ELR (cell line): ENCODE results near the gene GRB10.
"Not testable (repeated sequence)": the region's sequence is repeated elsewhere in the genome, so short reads cannot be mapped to it uniquely, and the experiment has no call there.

Experiments
- DNase-seq: peaks from one replicate; pipeline ENCODE4 v3.0.0-alpha.2; 2015; ENCODE audit warnings: low read depth

GRB10 gene

DNA sequence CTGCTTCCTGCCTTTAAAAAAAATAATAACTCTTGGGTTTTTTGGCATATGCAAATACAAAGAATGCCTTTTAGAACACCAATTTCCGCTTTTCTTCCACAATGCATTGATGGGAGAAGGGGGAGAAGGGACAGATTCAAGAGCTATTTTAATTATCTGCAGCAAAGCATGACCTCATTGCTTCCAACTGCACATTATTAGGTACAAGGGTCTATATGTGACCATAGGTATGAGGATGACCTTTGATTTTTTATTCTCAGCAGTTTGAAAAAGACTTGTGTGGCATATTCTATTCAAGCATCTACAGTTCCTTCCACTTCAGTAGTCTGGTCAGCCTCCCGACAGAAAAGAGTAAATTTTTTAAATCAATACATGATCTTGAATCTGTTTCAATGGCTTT lies 39.7 kb downstream of the GRB10 start:
- DNase-seq = no peak

GRCh38 chr7:50742401-50742800 lies 40.3 kb downstream of the GRB10 start:
- no peak for DNase-seq

GRCh38 chr7:50739744-50740435 lies 42.8 kb downstream of the GRB10 start:
- no peak for DNase-seq

GRCh38 chr7:50738932-50739331 lies 43.8 kb downstream of the GRB10 start:
- DNase-seq = no peak

- DNase-seq = not testable (repeated sequence)
Measured at GRCh38 chr7:50735836-50736235, 46.9 kb downstream of the GRB10 start.

- DNase-seq = no peak
Measured at GRCh38 chr7:50735333-50735732, 47.4 kb downstream of the GRB10 start.

DNA sequence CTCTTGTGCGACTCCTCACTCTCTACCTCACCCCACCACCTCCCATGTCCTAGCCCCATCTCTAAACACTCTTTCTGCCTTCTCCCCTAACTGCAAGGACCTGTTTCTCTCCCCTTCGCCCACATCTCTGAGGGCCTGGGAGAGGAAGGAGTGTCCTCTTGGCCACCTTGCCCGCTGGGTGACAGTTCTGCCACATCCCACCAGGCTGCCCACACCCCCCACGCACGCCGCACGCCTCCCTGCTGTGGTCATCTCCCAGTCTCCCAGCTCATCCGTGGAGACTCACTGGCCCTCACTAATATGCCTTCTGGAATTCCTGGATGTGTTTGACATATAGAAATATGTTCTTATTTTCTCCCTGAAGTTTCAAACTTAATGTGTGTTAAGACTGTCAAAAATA lies 48.5 kb downstream of the GRB10 start:
- DNase-seq = no peak

DNA sequence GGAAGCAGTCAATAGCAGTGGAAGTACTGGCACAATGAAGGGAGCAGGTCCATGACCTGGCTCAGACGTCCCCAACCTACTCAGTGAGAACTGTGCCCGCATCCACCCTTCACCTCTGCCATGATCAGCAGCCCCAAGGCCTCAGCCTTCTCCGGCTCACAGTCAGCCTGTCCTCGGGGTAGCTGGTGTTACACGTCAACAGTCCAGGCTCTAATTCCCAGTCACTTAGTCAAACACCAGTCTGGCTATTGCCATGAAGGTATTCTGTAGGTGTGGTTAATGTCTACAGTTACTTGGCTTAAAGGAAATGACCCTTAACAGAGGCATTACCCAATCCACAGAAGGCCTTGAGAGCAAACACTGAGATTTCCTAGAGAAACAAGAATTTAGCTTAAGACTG lies 49.1 kb downstream of the GRB10 start:
- DNase-seq = peak; percentile 33

GRCh38 chr7:50731703-50732582 lies 50.8 kb downstream of the GRB10 start:
- DNase-seq = no peak

GRCh38 chr7:50730446-50731400 lies 52.0 kb downstream of the GRB10 start:
- DNase-seq = peak; percentile 5

DNA sequence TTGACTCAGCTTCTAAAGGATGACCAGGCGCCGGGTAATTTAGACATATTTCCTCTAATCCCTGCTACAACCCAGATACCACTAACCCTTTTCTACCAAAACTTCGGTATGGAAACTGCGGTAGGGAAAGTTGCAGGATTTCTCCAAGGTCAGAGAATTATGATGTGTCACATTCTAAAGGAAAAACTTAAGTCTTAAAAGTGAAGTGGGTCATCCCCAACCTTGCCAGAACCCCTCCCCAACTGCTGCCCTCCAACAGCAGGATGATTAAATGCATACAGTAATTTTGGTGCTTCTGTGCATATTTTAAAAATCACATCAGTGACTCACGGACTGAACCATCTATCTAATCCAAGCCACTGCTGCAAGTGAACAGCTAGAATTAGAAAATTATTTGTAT lies 52.7 kb downstream of the GRB10 start:
- DNase-seq = no peak

- no peak for DNase-seq
Measured at GRCh38 chr7:50728184-50728583, 54.5 kb downstream of the GRB10 start.

GRCh38 chr7:50727711-50728110 lies 55.0 kb downstream of the GRB10 start:
- no peak for DNase-seq

DNA sequence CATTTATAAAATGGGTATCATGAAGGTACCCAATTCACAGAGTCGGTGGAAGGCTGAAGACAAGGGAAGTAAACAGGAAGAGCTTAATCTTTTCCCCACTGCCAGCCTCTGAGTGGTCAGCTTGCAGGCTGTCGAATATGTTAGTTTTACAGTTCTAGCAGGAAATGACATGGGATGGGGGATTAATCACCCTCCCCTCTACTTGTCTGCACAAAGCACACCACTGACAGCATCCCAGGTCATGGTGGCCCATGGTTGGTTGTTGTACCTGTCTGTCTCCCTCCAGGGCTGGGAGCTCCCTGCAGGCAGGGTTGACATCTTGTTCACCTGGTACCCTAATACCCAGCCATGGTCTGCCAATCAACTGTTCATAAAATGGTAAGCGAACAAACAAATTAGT lies 55.6 kb downstream of the GRB10 start:
- DNase-seq = no peak

DNA sequence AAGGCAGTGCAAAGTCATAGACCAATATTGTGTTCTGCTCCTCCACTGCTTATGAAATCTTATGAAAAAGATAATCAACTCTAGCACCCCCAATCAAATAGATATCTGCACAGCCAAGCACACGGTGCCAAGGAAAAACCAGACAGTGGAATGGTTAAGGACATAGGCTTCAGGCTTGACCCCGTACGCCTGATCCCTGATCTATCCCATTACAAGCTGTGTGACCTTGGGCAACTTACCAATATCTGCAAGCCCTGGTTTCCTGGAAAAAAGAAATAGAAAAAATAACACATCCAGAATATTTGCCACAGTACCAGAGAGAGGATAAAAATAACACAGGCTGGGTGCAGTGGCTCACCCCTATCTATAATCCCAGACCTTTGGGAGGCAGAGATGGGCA lies 56.9 kb downstream of the GRB10 start:
- DNase-seq = no peak

DNA sequence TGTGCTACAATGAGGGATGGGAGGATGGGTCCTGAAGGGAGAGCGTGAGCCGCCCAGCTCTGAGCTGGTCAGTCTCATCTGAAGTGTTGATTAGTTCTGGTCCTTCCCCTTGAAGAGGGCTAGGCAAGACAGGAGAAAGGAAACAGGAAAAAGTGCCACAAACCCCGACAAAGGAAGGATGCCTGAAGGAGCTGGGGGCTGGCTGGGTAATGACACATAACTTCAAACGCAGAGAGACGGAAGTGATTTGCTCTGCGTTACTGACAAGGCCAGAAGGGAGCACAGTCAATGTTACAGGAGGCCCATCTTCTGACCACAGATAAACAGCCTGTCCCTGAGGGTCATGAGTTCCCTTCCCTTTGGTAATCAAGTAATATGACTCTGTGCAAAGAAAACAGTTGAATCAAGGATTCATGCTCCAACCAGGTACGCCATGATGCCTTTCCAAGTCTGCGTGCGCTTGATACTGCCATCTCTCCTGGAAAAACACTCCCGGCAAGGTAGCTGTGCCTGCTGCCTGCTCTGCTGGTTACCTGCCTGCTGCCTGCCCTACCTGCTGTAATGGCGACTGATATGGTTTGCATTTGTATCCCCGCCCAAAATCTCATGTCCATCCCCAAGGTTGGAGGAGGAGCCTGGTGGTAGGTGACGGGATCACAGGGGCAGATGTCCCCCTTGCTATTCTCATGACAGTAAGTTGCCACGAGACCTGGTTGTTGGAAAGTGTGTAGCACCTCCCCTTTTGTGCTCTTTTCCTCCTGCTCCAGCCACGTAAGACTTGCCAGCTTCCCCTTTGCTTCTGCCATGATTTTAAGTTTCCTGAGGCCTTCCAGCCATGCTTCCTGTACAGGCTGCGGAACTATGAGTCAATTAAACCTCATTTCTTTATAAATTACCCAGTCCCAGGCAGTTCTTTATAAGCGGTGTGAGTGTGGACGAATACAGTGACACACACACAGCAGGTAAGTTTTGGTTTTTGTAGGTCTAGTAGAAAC lies 57.9 kb downstream of the GRB10 start:
- DNase-seq = no peak

DNA sequence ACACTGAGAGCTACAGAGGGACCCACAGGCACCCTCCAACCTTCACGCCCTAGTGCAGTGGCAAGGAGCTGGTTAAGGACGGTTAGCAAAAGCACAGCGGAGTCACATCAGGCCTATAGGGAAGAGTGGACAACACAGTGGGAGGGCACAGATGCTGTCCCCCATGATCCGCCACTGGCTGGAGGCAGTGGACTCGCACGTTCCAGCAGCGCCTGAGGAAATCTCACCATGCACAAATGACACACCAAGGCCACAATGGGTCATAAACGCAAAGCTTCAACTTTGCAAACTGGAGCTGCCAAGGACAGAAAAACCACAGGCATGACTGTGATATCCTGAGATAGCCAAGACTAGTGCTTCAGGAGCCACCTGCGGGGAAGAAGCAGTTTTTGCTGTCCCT lies 58.8 kb downstream of the GRB10 start:
- no peak for DNase-seq

GRCh38 chr7:50723173-50723572 lies 59.5 kb downstream of the GRB10 start:
- DNase-seq = no peak

GRCh38 chr7:50721661-50722259 lies 60.9 kb downstream of the GRB10 start:
- no peak for DNase-seq

DNA sequence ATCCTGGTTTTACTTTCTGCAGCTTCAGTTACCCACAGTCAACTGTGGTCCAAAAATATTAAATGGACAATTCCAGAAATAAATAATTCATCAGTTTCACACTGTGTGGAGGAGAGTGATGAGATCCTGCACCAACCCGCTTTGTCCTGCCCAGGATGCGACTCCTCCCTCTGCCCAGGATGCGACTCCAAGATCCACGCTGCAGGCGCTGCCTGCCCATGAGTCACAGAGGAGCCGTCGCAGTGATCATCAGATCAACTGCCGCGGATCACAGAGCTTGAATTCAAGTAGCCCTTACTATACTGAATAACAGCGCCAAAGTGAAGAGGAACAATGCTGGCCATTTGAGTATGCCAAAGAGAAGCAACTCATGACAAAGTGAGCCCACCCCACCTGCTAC lies 61.5 kb downstream of the GRB10 start:
- DNase-seq = no peak

DNA sequence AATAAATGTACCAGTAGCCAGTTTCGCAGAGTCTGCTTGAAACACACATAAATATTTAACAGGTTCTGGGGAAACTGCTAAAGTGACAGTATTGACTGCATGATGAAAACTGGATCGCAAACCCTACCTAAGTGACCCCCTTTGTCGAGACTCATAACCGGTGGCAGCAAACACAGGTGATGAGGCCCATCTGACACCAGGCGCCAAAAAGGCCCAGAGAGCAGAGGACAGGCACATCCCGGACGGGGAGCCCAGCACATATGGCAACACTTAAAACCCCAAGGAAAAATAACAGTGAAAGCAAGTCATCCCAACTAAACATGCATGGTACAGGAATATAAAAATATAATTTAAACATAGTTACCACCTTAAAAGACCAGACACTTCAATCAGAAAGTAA lies 62.4 kb downstream of the GRB10 start:
- DNase-seq = no peak
